Prostate gland (tissue), 2 donors: ENCODE data around the gene TRMT11.

Experiments
- POLR2A ChIP-seq: fragments of 450-650 bp; IDR thresholded peaks from one replicate; pipeline ENCODE4 v1.6.1; 2016; ENCODE audit warnings: antibody characterized with exemption, mild to moderate bottlenecking
- POLR2AphosphoS5 ChIP-seq: sonication (generic); formaldehyde crosslinking; IDR thresholded peaks from one replicate; pipeline ENCODE4 v1.6.1; 2017; ENCODE audit warnings: antibody characterized with exemption
- TF ChIP-seq, protein P1 (sequence below), 4 experiments: fragments of 200-600 bp in 2 of 4; fragments of 450-650 bp in 2 of 4; sonication (generic) in 2 of 4; IDR thresholded peaks; 1 replicate in 3 of 4; 2 replicates in 1 of 4; pipeline ENCODE4 v1.5.1; 2016 to 2019; ENCODE audit warnings: antibody characterized with exemption in 4 of 4, mild to moderate bottlenecking in 2 of 4, moderate library complexity in 2 of 4

- TF ChIP-seq POLR2AphosphoS5 (no peak), POLR2A (no peak)
- TF ChIP-seq, protein P1, sequence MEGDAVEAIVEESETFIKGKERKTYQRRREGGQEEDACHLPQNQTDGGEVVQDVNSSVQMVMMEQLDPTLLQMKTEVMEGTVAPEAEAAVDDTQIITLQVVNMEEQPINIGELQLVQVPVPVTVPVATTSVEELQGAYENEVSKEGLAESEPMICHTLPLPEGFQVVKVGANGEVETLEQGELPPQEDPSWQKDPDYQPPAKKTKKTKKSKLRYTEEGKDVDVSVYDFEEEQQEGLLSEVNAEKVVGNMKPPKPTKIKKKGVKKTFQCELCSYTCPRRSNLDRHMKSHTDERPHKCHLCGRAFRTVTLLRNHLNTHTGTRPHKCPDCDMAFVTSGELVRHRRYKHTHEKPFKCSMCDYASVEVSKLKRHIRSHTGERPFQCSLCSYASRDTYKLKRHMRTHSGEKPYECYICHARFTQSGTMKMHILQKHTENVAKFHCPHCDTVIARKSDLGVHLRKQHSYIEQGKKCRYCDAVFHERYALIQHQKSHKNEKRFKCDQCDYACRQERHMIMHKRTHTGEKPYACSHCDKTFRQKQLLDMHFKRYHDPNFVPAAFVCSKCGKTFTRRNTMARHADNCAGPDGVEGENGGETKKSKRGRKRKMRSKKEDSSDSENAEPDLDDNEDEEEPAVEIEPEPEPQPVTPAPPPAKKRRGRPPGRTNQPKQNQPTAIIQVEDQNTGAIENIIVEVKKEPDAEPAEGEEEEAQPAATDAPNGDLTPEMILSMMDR (IDR thresholded peaks at IDR 0.05): no peak
These were observed 64.5 kb downstream of the TRMT11 start for GRCh38 chr6:126050795-126051194.
